Measurements from ENCODE around the gene AREG. TPM values are rescaled to one million over a fixed set of nuclear protein-coding genes. Genes with fewer than 3 reads are reported as not detected.
A peak's percentile ranks its signal among the peaks of the same experiment; 100 is the strongest.

Gene AREG
- total and polyA plus RNA-seq, 9 of the 15 experiments (the other 6 are each of a cell fraction or from before 2014, with no cell fraction given), result 1.4 to 7.7 (median 5.4) TPM

GRCh38 chr4:74438661-74439060 is 6.3 kb upstream of the AREG start:
- no TSS peak for BruUV-seq (replicated peaks)
- Histone ChIP-seq H3K9me1 (ENCODE audit: control insufficient read depth, insufficient read depth, low read length) (no peaks in the 10 kb centered on the region), H3K36me3 (ENCODE audit: control insufficient read depth, insufficient read depth, low read length) (no peaks in the 10 kb centered on the region), H3K9me3 (replicated peaks; ENCODE audit: control insufficient read depth, insufficient read depth, low read depth, low read length) (no peaks in the 10 kb centered on the region), H3K4me3 (no peak overlapping the region), H3K27ac (ENCODE audit: extremely low read depth, low read depth, low read length) (no peak overlapping the region), H3K4me1 (replicated peaks in 1 of 2; ENCODE audit: control insufficient read depth in 2 of 2, insufficient read depth in 2 of 2, low read length in 2 of 2) (peaks cover 0 to 14% of the 10 kb centered on the region in 2 experiments; a peak in 2 of 5 replicates), H3K27me3 (ENCODE audit: control insufficient read depth in 2 of 2, insufficient read depth in 2 of 2, low read length in 2 of 2) (no peaks in the 10 kb centered on the region), H2AFZ (ENCODE audit: low read depth, low read length) (peak overlapping the region; percentile 12; the same call in 1 of the 2 replicates), H3K4me2 (ENCODE audit: insufficient read depth, low read length) (no peak overlapping the region), H3K9ac (ENCODE audit: insufficient read depth in 1 of 2, low read depth in 2 of 2, low read length in 2 of 2) (no peak overlapping the region), H4K20me1 (replicated peaks; ENCODE audit: control insufficient read depth, insufficient read depth, low read length) (no peaks in the 10 kb centered on the region), H3K79me2 (ENCODE audit: control insufficient read depth, insufficient read depth, low read length) (no peaks in the 10 kb centered on the region)
- ATAC-seq (no peak), DNase-seq (ENCODE audit: extremely low read depth in 1 of 4, low spot score in 3 of 4) (no peak), FAIRE-seq (no peak)
- in situ Hi-C loops (cut with MboI), result no loop called here
- intact Hi-C loops (cut with micrococcal nuclease), result no loop called here
- ChIA-PET CTCF (ENCODE audit: low intra/inter-chr PET ratio) (no interaction called here), POLR2A (no interaction called here)
- TF ChIP-seq SPI1 (IDR thresholded peaks at IDR 0.05; ENCODE audit: borderline replicate concordance, low read depth, low read length) (no peak), ZFX (CRISPR knock-in tag; IDR thresholded peaks at IDR 0.05) (no peak), STAG1 (CRISPR knock-in tag; IDR thresholded peaks at IDR 0.05; ENCODE audit: borderline replicate concordance) (no peak), PRDM10 (IDR thresholded peaks at IDR 0.05; ENCODE audit: partially characterized antibody) (peak; percentile 15), ZNF444 (CRISPR knock-in tag; IDR thresholded peaks at IDR 0.05) (no peak), CBX3 (IDR thresholded peaks at IDR 0.05; ENCODE audit: borderline replicate concordance in 1 of 2, low read length in 2 of 2) (no peak)
- 83% methylated on average over 1 of the region's 1 CpG for WGBS (ENCODE audit: insufficient coverage, low coverage, missing lambda C conversion rate)

All from K562 (cell line).